GM12878 (cell line): ENCODE measurements around the gene S100A3. TPM values are rescaled to one million over a fixed set of nuclear protein-coding genes. Genes with fewer than 3 reads are reported as not detected.

Experiments used
- ATAC-seq: fragments of 200-7000 bp; cut with Tn5 transposase; 3 replicates; pipeline ENCODE4 v1.9.1; 2020; ENCODE audit warnings: mild to moderate bottlenecking, moderate library complexity
- BruUV-seq: library from RNA; stranded (reverse); fragments of 400-500 nt; replicated peaks from 2 replicates; lab custom pipeline; 2021; lab: Mats Ljungman, UMichigan
- CTCF ChIA-PET: fragments of 300-600 bp; sonication (Branson Sonifier 250); formaldehyde crosslinking; extraction: SDS; loops from one replicate; lab custom pipeline; 2021; ENCODE audit warnings: inconsistent platforms; lab: Yijun Ruan, JAX
- POLR2A ChIA-PET: fragments of 350-600 bp; formaldehyde crosslinking; extraction: SDS; loops from one replicate; lab custom pipeline; 2021; ENCODE audit warnings: inconsistent platforms; lab: Charles Lee
- RAD21 ChIA-PET: fragments of 300-600 bp; sonication (Branson Sonifier 250); formaldehyde crosslinking; loops from one replicate; lab custom pipeline; 2023; ENCODE audit warnings: antibody characterized with exemption; ENCODE audit not compliant: unreplicated experiment; lab: Charles Lee
- SMC1A ChIA-PET: fragments of 300-600 bp; sonication (Branson Sonifier 250); formaldehyde crosslinking; loops from one replicate; lab custom pipeline; 2023; ENCODE audit not compliant: unreplicated experiment, uncharacterized antibody; lab: Charles Lee
- DNase-seq: peaks from one replicate; pipeline ENCODE4 v3.0.0-alpha.2; 2011; ENCODE audit warnings: low read depth, low spot score
- FAIRE-seq: peaks from 3 replicates; lab custom pipeline; 2011; peaks lifted over from hg19 to GRCh38; lab: Jason Lieb, UNC
- H2AFZ ChIP-seq: 2 replicates; pipeline ENCODE4 v1.6.0; 2011; ENCODE audit warnings: low read depth, low read length, control low read depth; ENCODE audit not compliant: control insufficient read depth
- H3K27ac ChIP-seq: 2 replicates; pipeline ENCODE4 v1.5.1; 2011; ENCODE audit warnings: control low read depth; ENCODE audit not compliant: control insufficient read depth, insufficient read depth
- H3K27me3 ChIP-seq, 2 experiments: replicated peaks in 1 of 2; 2 replicates each; pipeline versions ENCODE4 v1.6.0 to v1.6.1; 2011; ENCODE audit warnings: low read length in 1 of 2; ENCODE audit not compliant: control insufficient read depth in 2 of 2, insufficient read depth in 2 of 2
- H3K36me3 ChIP-seq, 2 experiments: 2 replicates each; pipeline ENCODE4 v1.5.1; 2011; ENCODE audit warnings: low read length in 1 of 2; ENCODE audit not compliant: control insufficient read depth in 2 of 2, insufficient read depth in 2 of 2
- H3K4me1 ChIP-seq: 2 replicates; pipeline ENCODE4 v1.6.1; 2011; ENCODE audit warnings: mild to moderate bottlenecking, low read length, moderate library complexity, mixed read lengths; ENCODE audit not compliant: control insufficient read depth, insufficient read depth
- H3K4me2 ChIP-seq: 2 replicates; pipeline ENCODE4 v1.6.0; 2011; ENCODE audit warnings: control low read depth; ENCODE audit not compliant: control insufficient read depth, insufficient read depth
- H3K4me3 ChIP-seq: fragments of 200-600 bp; sonication (generic); 2 replicates; pipeline ENCODE4 v1.5.1; 2016
- H3K79me2 ChIP-seq: 2 replicates; pipeline ENCODE4 v1.6.0; 2011; ENCODE audit warnings: low read length; ENCODE audit not compliant: control insufficient read depth, insufficient read depth
- H3K9ac ChIP-seq: 2 replicates; pipeline ENCODE4 v1.8.0; 2011; ENCODE audit warnings: low read length, control low read depth, mixed read lengths; ENCODE audit not compliant: control insufficient read depth, insufficient read depth
- H3K9me3 ChIP-seq: replicated peaks from 3 replicates; pipeline ENCODE4 v1.5.1; 2011; ENCODE audit warnings: mild to moderate bottlenecking, low read length; ENCODE audit not compliant: control insufficient read depth, insufficient read depth
- H4K20me1 ChIP-seq: 2 replicates; pipeline ENCODE4 v1.6.0; 2011; ENCODE audit not compliant: control insufficient read depth, insufficient read depth
- BHLHE40 ChIP-seq, 2 experiments: fragments of 450-650 bp in 1 of 2; IDR thresholded peaks; 2 replicates each; pipeline ENCODE4 v1.6.1; 2011 to 2017; ENCODE audit warnings: low read depth in 2 of 2, borderline replicate concordance in 1 of 2, improper control_type of control experiment in 1 of 2, low read length in 1 of 2, mild to moderate bottlenecking in 1 of 2
- CBX5 ChIP-seq: sonication (generic); IDR thresholded peaks from 2 replicates; pipeline ENCODE4 v1.6.1; 2016; ENCODE audit warnings: low read depth, moderate library complexity, mild to moderate bottlenecking, inconsistent platforms
- CREM ChIP-seq: IDR thresholded peaks from 2 replicates; pipeline ENCODE4 v1.6.1; 2014; ENCODE audit warnings: antibody characterized with exemption, low read depth
- FOS ChIP-seq: IDR thresholded peaks from 3 replicates; pipeline ENCODE4 v1.6.1; 2011; ENCODE audit warnings: borderline replicate concordance; ENCODE audit not compliant: insufficient read length; ENCODE audit errors: extremely low read depth
- FOXM1 ChIP-seq: IDR thresholded peaks from 2 replicates; pipeline ENCODE4 v1.6.1; 2012; ENCODE audit warnings: low read depth, mild to moderate bottlenecking, inconsistent platforms, low read length, moderate library complexity
- JUNB ChIP-seq: IDR thresholded peaks from 2 replicates; pipeline ENCODE4 v1.6.1; 2016; ENCODE audit warnings: antibody characterized with exemption, mild to moderate bottlenecking
- LARP7 ChIP-seq: fragments of 450-650 bp; IDR thresholded peaks from 2 replicates; pipeline ENCODE4 v1.6.1; 2017; ENCODE audit warnings: mild to moderate bottlenecking
- NFYB ChIP-seq: IDR thresholded peaks from 2 replicates; pipeline ENCODE4 v1.6.1; 2011; ENCODE audit warnings: low read depth, mild to moderate bottlenecking, low read length, improper control_type of control experiment, moderate library complexity; ENCODE audit not compliant: insufficient read depth
- WGBS: methylation state at CpG from one replicate; pipeline ENCODE4 v1.1.6; 2016; ENCODE audit warnings: low lambda C conversion rate; ENCODE audit not compliant: insufficient replicate concordance, insufficient coverage; ENCODE audit errors: missing lambda C conversion rate; 5-methylcytosine and 5-hydroxymethylcytosine counted together
- in situ Hi-C: fragments of 300-500 bp; cut with MboI; formaldehyde crosslinking; loops from 9 replicates; pipeline ENCODE4 v1.14.3; 2018; ENCODE audit warnings: mixed read lengths
- intact Hi-C: fragments of 100-400 bp; cut with micrococcal nuclease; formaldehyde crosslinking; loops from one replicate; pipeline ENCODE4 v1.14.2; 2022; ENCODE audit not compliant: unreplicated experiment
- polyA plus RNA-seq, 11 experiments: library from polyadenylated mRNA; depleted of rRNA in 4 of 11; unstranded in 6 of 11; stranded (reverse) in 5 of 11; fragments of >200 nt; fragmentation: Nextera tagmentation in 4 of 11; fragmentation: Illumina TruSeq in 1 of 11; extraction: Ambion mirVana in 4 of 11; extraction: Trizol in 1 of 11; gene quantifications; 1 replicate in 1 of 11; 2 replicates in 10 of 11; pipeline versions ENCODE4 v1.2.1 to v1.2.3, GENCODE V29; 2011 to 2016; ENCODE audit warnings: inconsistent platforms in 2 of 11, missing spikeins in 2 of 11, low read depth in 1 of 11
- total RNA-seq, 4 experiments: library from RNA; depleted of rRNA in 3 of 4; stranded (reverse); fragments of >200 nt in 3 of 4; fragmentation: Illumina TruSeq in 1 of 4; extraction: Trizol in 1 of 4; gene quantifications; 2 replicates each; pipeline versions ENCODE4 v1.2.1 to v1.2.3, GENCODE V29; 2013 to 2021
- TF ChIP-seq, protein P1 (sequence below): fragments of 450-650 bp; IDR thresholded peaks from 2 replicates; pipeline ENCODE4 v1.6.1; 2017; ENCODE audit warnings: low read depth, mild to moderate bottlenecking, moderate library complexity

S100A3 gene
- total and polyA plus RNA-seq, 10 of the 15 experiments (the other 5 are each of a cell fraction or from before 2014, with no cell fraction given) = 0.32 to 0.45 TPM; not detected in 8

DNA sequence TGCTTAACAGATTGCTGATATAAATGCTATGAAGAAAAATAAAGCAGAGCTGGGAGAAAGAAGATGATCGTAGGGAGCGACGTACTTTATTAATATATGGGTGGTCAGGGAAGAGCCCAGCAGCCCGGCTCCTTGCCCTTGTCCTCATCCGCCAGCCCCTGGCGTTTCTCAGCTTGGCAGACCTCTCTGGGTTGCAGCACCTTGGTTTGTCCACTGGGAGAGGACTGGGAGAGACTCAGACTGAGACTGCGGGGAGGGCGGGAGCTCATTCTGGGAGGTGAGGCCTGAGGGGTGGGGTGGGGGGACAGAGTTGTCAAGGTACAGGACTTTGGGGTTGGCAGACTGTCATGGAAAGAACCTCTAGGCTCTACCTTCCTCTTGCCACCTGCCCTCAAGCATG is 3.3 kb upstream of the S100A3 start:
- H2AFZ ChIP-seq = no peak overlapping the region
- FAIRE-seq (no peak), ATAC-seq (0 out of 3 replicates have a peak, but pooled peaks have one; percentile 23), DNase-seq (no peak)
- BruUV-seq = no TSS peak
- no peak overlapping the region for H3K9ac ChIP-seq
- RAD21 ChIA-PET = interaction anchor here (1.1 kb wide), 2 partner anchors 10 to 12 kb away, joined by 3 read pairs; partner anchors contain the start of gene S100A5
- no peaks in the 10 kb centered on the region for H3K27me3 ChIP-seq
- H3K36me3 ChIP-seq = no peaks in the 10 kb centered on the region
- TF ChIP-seq LARP7 (no peak), CREM (no peak), JUNB (no peak), BHLHE40 (IDR thresholded peaks at IDR 0.05; ENCODE audit: borderline replicate concordance in 1 of 2, low read depth in 2 of 2, low read length in 1 of 2) (no peak), CBX5 (no peak), FOS (no peak), NFYB (no peak), FOXM1 (no peak)
- TF ChIP-seq, protein P1, sequence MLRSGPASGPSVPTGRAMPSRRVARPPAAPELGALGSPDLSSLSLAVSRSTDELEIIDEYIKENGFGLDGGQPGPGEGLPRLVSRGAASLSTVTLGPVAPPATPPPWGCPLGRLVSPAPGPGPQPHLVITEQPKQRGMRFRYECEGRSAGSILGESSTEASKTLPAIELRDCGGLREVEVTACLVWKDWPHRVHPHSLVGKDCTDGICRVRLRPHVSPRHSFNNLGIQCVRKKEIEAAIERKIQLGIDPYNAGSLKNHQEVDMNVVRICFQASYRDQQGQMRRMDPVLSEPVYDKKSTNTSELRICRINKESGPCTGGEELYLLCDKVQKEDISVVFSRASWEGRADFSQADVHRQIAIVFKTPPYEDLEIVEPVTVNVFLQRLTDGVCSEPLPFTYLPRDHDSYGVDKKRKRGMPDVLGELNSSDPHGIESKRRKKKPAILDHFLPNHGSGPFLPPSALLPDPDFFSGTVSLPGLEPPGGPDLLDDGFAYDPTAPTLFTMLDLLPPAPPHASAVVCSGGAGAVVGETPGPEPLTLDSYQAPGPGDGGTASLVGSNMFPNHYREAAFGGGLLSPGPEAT = no peak
- H3K4me2 ChIP-seq = no peak overlapping the region
- no peak overlapping the region for H3K4me3 ChIP-seq
- intact Hi-C loops (no loop called here), in situ Hi-C loops (no loop called here)
- H3K79me2 ChIP-seq = no peaks in the 10 kb centered on the region
- no peaks in the 10 kb centered on the region for H4K20me1 ChIP-seq
- SMC1A ChIA-PET = interaction anchor here (1.1 to 2.5 kb wide), 4 partner anchors 8 to 17 kb away, joined by 3 to 15 read pairs (median 7); partner anchors contain the start of genes S100A2 and S100A6
- CTCF ChIA-PET = interaction anchor here (0.7 to 3.4 kb wide), 4 partner anchors 9 to 200 kb away, joined by 3 to 27 read pairs (median 8); no protein-coding TSS in a partner anchor
- H3K27ac ChIP-seq = no peak overlapping the region
- POLR2A ChIA-PET = interaction anchor here (0.6 kb wide), 2 partner anchors 47 to 856 kb away, joined by 5 to 6 read pairs; no protein-coding TSS in a partner anchor
- no peaks in the 10 kb centered on the region for H3K9me3 ChIP-seq
- no peaks in the 10 kb centered on the region for H3K4me1 ChIP-seq
- WGBS = 66% methylated on average over 8 of the region's 8 CpGs
